ENCODE measurements around the gene LIME1.

The LIME1 gene

DNA sequence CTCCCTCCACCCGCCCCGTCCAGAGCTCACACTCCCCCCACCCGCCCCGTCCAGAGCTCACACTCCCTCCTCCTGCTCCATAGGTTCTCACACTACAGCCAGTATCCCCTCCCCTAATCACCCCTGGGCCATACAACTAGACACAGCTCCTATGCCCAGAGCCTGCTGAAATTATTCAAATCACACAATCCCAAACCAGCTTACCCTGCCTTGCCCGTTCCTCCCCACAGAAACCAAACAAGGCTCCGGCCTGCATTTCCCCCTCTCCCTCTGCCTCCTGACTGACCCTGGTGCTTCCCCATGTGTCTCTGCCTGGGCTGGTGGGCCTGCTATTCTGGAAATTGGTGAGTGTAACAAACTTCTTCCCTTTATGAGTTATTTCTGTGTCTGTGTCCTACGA is 21.7 kb downstream of the LIME1 start:
- TF ChIP-seq, protein P1, sequence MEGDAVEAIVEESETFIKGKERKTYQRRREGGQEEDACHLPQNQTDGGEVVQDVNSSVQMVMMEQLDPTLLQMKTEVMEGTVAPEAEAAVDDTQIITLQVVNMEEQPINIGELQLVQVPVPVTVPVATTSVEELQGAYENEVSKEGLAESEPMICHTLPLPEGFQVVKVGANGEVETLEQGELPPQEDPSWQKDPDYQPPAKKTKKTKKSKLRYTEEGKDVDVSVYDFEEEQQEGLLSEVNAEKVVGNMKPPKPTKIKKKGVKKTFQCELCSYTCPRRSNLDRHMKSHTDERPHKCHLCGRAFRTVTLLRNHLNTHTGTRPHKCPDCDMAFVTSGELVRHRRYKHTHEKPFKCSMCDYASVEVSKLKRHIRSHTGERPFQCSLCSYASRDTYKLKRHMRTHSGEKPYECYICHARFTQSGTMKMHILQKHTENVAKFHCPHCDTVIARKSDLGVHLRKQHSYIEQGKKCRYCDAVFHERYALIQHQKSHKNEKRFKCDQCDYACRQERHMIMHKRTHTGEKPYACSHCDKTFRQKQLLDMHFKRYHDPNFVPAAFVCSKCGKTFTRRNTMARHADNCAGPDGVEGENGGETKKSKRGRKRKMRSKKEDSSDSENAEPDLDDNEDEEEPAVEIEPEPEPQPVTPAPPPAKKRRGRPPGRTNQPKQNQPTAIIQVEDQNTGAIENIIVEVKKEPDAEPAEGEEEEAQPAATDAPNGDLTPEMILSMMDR (conservative IDR thresholded peaks at IDR 0.05; ENCODE audit: low read depth, low read length), result no peak
- no peak for DNase-seq (ENCODE audit: low read depth)
- no peak overlapping the region for H3K4me3 ChIP-seq (ENCODE audit: low read length)

DNA sequence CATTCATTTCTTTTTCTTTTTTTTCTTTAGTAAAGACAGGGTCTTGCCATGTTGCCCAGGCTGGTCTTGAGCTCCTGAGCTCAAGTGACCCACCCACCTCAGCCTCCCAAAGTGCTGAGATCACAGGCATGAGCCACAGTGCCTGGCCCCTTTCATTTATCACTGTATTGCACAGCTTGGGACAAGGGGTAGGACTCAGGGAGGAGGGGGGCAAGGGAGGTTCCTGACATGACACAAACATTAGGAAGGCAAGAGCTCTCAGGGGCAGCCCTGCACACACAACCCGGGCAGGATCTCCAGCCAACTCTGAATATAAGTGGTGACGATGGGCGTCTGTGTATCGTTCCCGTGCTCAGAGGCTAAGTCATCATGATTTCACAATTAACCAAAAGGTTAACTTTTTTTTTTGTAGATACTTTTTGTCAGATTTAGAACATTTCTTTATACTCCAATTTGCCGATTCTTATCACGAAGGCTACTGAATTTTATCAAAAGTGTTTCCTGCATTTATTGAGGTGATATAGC is 23.0 kb downstream of the LIME1 start:
- no peak for DNase-seq (ENCODE audit: low read depth)
- H3K4me3 ChIP-seq (ENCODE audit: low read length), result no peak overlapping the region
- TF ChIP-seq, protein P1 (conservative IDR thresholded peaks at IDR 0.05; ENCODE audit: low read depth, low read length), result no peak

DNA sequence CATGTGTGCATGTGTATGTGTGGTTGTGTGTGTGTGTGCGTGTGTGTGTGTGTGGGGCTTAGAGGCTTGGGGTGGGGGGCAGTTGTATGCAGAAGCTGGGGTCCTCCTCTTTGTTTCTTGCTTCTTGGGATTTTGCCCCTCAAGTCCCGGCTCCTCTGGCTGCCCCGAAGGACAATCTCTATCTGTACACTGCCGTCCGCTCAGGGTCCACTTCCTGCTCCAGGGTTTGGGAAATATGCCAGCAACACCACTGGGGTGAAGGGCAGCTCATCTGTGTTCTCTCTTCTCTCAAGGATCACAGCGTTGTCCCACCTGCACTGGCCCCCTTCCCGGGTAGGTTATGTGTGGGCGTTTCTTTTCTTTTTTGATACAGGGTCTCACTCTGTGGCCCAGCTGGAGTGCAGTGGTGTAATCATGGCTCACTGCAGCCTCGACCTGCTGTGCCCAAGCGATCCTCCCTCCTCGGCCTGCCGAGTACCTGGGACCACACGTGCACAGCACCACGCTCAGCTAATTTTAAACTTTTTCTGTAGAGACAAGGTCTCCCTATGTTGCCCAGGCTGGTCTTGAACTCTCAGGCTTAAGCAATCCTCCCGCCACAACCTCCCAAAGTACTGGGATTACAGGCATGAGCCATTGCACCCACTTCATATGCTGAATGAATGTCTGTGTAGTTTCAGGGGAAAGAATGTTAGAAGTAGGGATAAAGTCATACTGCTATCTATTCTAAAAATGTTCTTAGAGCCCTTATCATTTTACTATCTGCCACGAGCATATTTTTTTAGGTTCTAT is 28.8 kb downstream of the LIME1 start:
- TF ChIP-seq, protein P1 (conservative IDR thresholded peaks at IDR 0.05; ENCODE audit: low read depth, low read length), result no peak
- H3K4me3 ChIP-seq (ENCODE audit: low read length), result no peak overlapping the region
- no peak for DNase-seq (ENCODE audit: low read depth)

DNA sequence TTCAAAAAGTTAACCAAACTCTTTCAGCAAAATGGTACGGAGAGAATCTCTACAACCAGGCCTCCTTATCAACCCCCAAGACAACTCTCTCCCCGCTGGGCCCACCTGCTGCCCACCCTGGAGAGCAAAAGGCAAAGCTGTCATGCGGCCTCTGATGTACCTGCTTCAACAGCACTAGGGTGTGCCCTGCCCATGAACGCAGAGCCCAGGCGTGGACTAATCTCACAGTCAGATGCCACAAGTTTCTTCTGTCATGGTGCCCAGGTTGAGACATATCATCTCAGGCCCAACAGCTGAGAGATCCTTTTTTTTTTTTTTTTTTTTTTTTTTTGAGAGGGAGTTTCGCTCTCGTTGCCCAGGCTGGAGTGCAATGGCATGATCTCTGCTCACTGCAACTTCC is 29.4 kb downstream of the LIME1 start:
- no peak overlapping the region for H3K4me3 ChIP-seq (ENCODE audit: low read length)
- TF ChIP-seq, protein P1 (conservative IDR thresholded peaks at IDR 0.05; ENCODE audit: low read depth, low read length), result no peak
- DNase-seq (ENCODE audit: low read depth), result no peak

DNA sequence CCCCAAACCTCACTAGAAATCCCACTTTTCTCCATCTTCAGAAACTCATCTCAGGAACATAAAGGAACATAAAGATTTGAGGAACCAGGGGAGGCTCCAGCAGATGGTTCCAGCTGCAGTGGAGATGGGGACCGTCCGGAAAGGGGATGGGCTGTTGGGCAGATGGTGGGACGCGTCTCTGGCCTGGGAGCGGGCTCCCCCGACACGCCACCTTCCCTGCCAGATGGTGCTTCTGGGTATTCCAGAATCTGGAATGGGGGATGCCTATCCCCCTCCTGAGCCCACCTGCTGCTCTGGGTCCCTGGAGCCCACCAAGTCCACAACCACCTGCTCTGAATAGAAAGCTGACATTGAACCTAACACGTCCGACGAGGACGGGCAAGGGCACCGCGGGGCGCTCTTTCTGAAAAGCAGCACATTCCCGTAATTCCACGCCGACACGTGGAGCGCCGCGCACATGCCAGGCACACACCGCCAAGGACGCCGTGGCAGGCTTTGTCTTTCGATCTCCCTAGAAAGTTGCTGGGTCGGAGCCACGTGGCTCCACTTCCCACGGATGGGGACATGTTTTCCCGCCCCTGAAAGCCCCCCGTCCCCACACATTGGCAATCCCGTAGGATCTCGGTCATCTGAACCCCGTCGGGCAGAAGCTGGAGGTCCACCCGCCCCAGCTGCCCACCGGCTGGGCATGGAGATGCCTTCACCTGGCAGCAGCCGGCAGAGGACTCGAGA is 30.4 kb downstream of the LIME1 start:
- DNase-seq (ENCODE audit: low read depth), result no peak
- no peak overlapping the region for H3K4me3 ChIP-seq (ENCODE audit: low read length)
- TF ChIP-seq, protein P1 (conservative IDR thresholded peaks at IDR 0.05; ENCODE audit: low read depth, low read length), result no peak

DNA sequence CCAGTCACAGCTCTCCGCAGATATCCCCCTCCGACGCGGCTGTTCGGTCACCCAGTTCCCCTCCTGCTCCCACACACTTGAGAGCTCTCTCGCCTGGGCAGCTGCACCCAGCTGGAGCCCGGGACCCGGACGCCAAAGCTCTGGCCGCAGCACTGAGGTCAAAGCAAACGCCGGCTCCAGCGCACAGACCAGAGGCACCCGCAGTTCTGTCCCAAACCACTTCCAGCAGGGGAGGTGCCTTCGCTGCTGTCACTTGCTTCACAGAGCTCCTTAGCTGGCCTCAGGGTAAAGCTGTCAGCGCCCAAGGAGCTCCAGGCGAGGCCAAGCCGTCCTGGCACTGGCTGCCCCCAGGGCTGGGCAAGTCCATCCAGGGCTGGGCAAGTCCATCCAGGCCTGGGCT is 31.0 kb downstream of the LIME1 start:
- TF ChIP-seq, protein P1 (conservative IDR thresholded peaks at IDR 0.05; ENCODE audit: low read depth, low read length), result no peak
- no peak overlapping the region for H3K4me3 ChIP-seq (ENCODE audit: low read length)
- no peak for DNase-seq (ENCODE audit: low read depth)
